Caco-2 (cell line): ENCODE data around the gene CLMN. TPM values are rescaled to one million over a fixed set of nuclear protein-coding genes. Genes with fewer than 3 reads are reported as not detected.

Experiments used
- BruUV-seq: library from RNA; stranded (reverse); fragments of 400-500 nt; replicated peaks from 2 replicates; lab custom pipeline; 2021; lab: Mats Ljungman, UMichigan
- CTCF ChIA-PET: fragments of 300-600 bp; sonication (Branson Sonifier 250); formaldehyde crosslinking; loops from one replicate; lab custom pipeline; 2022; ENCODE audit warnings: antibody characterized with exemption; lab: Charles Lee
- POLR2A ChIA-PET: fragments of 300-600 bp; sonication (Branson Sonifier 250); formaldehyde crosslinking; loops from one replicate; lab custom pipeline; 2022; ENCODE audit warnings: antibody characterized with exemption; lab: Charles Lee
- DNase-seq, 2 experiments: peaks; one replicate each; pipeline versions ENCODE4 v3.0.0 to v3.0.0-alpha.2; 2020 to 2022
- H3K27me3 ChIP-seq: replicated peaks from 2 replicates; pipeline ENCODE4 v1.6.0; 2011; ENCODE audit warnings: low read length; ENCODE audit not compliant: control insufficient read depth, insufficient read depth
- H3K36me3 ChIP-seq: 2 replicates; pipeline ENCODE4 v1.5.1; 2011; ENCODE audit warnings: low read length; ENCODE audit not compliant: control insufficient read depth, insufficient read depth
- H3K4me1 ChIP-seq: fragments of 250-450 bp; sonication (Bioruptor Pico); 2 replicates; pipeline ENCODE4 v1.5.1; 2020; ENCODE audit warnings: mild to moderate bottlenecking
- H3K4me3 ChIP-seq: 2 replicates; pipeline ENCODE4 v1.5.1; 2011; ENCODE audit warnings: low read depth, mild to moderate bottlenecking, control low read depth, low read length
- H3K9me3 ChIP-seq: fragments of 250-450 bp; sonication (Bioruptor Pico); 2 replicates; pipeline ENCODE4 v1.5.1; 2020; ENCODE audit warnings: mild to moderate bottlenecking, moderate library complexity
- H3K27ac Mint-ChIP-seq: one replicate; pipeline ENCODE4 v1.8.0; 2022; ENCODE audit warnings: mixed read lengths; ENCODE audit not compliant: unreplicated experiment
- H3K27me3 Mint-ChIP-seq: one replicate; pipeline ENCODE4 v1.8.0; 2022; ENCODE audit warnings: mixed read lengths; ENCODE audit not compliant: insufficient read depth, unreplicated experiment
- H3K36me3 Mint-ChIP-seq: one replicate; pipeline ENCODE4 v1.8.0; 2022; ENCODE audit warnings: mild to moderate bottlenecking, mixed read lengths; ENCODE audit not compliant: insufficient read depth, unreplicated experiment
- H3K4me1 Mint-ChIP-seq: one replicate; pipeline ENCODE4 v1.8.0; 2022; ENCODE audit warnings: low read depth, mixed read lengths; ENCODE audit not compliant: unreplicated experiment
- H3K4me3 Mint-ChIP-seq: one replicate; pipeline ENCODE4 v1.8.0; 2022; ENCODE audit warnings: mild to moderate bottlenecking, moderate library complexity, mixed read lengths; ENCODE audit not compliant: unreplicated experiment
- H3K9me3 Mint-ChIP-seq: one replicate; pipeline ENCODE4 v1.8.0; 2022; ENCODE audit warnings: mixed read lengths; ENCODE audit not compliant: unreplicated experiment
- CTCF ChIP-seq, 2 experiments: fragments of 200-600 bp in 1 of 2; IDR thresholded peaks; 1 replicate in 1 of 2; 2 replicates in 1 of 2; pipeline versions ENCODE4 v1.5.1 to v1.8.0; 2011 to 2022; ENCODE audit warnings: antibody characterized with exemption in 1 of 2, control low read depth in 1 of 2, inconsistent platforms in 1 of 2, low read depth in 1 of 2, low read length in 1 of 2, mild to moderate bottlenecking in 1 of 2, moderate library complexity in 1 of 2; ENCODE audit not compliant: insufficient read depth in 1 of 2, severe bottlenecking in 1 of 2, unreplicated experiment in 1 of 2
- intact Hi-C: fragments of 100-400 bp; cut with micrococcal nuclease; formaldehyde crosslinking; loops from one replicate; pipeline ENCODE4 v1.10.0; 2022; ENCODE audit not compliant: unreplicated experiment
- total RNA-seq: library from RNA; stranded (reverse); gene quantifications from 2 replicates; pipeline ENCODE4 v1.2.3, GENCODE V29; 2022

CLMN gene
- total RNA-seq, 1 experiment from 2014 or later, result 6.7 TPM

GRCh38 chr14:95355422-95355821, 35.7 kb upstream of the CLMN start:
- H3K27me3 Mint-ChIP-seq, result no peaks in the 10 kb centered on the region
- BruUV-seq, result no TSS peak
- POLR2A ChIA-PET, result no interaction called here

GRCh38 chr14:95354834-95355233, 35.1 kb upstream of the CLMN start:
- Mint-ChIP-seq H3K27ac (no peak overlapping the region), H3K9me3 (peaks cover 12% of the 10 kb centered on the region), H3K4me1 (no peaks in the 10 kb centered on the region), H3K36me3 (no peaks in the 10 kb centered on the region), H3K27me3 (no peaks in the 10 kb centered on the region), H3K4me3 (no peak overlapping the region)
- TF ChIP-seq CTCF (IDR thresholded peaks at IDR 0.05; ENCODE audit: insufficient read depth in 1 of 2, low read depth in 1 of 2, low read length in 1 of 2, severe bottlenecking in 1 of 2, unreplicated experiment in 1 of 2), result no peak
- ChIA-PET POLR2A (no interaction called here), CTCF (no interaction called here)
- intact Hi-C loops, result no loop called here
- Histone ChIP-seq H3K36me3 (no peaks in the 10 kb centered on the region), H3K4me3 (no peak overlapping the region), H3K4me1 (no peaks in the 10 kb centered on the region), H3K27me3 (no peaks in the 10 kb centered on the region), H3K9me3 (no peaks in the 10 kb centered on the region)
- DNase-seq, result no peak
- BruUV-seq, result no TSS peak

More at GRCh38 chr14:95355422-95355821, 35.7 kb upstream of the CLMN start:
- CTCF ChIA-PET, result no interaction called here
- no peaks in the 10 kb centered on the region for H3K36me3 Mint-ChIP-seq
- no peak for DNase-seq
- intact Hi-C loops, result no loop called here
- H3K9me3 ChIP-seq, result no peaks in the 10 kb centered on the region
- no peak overlapping the region for H3K4me3 ChIP-seq
- peaks cover 12% of the 10 kb centered on the region for H3K9me3 Mint-ChIP-seq
- no peak overlapping the region for H3K4me3 Mint-ChIP-seq
- H3K27ac Mint-ChIP-seq, result no peak overlapping the region
- no peaks in the 10 kb centered on the region for H3K27me3 ChIP-seq
- no peaks in the 10 kb centered on the region for H3K36me3 ChIP-seq
- TF ChIP-seq CTCF (IDR thresholded peaks at IDR 0.05; ENCODE audit: insufficient read depth in 1 of 2, low read depth in 1 of 2, low read length in 1 of 2, severe bottlenecking in 1 of 2, unreplicated experiment in 1 of 2), result no peak
- H3K4me1 ChIP-seq, result no peaks in the 10 kb centered on the region
- no peaks in the 10 kb centered on the region for H3K4me1 Mint-ChIP-seq

- TF ChIP-seq CTCF (IDR thresholded peaks at IDR 0.05; ENCODE audit: insufficient read depth in 1 of 2, low read depth in 1 of 2, low read length in 1 of 2, severe bottlenecking in 1 of 2, unreplicated experiment in 1 of 2), result no peak
- Mint-ChIP-seq H3K4me1 (no peaks in the 10 kb centered on the region), H3K36me3 (no peaks in the 10 kb centered on the region), H3K4me3 (no peak overlapping the region), H3K27me3 (no peaks in the 10 kb centered on the region), H3K27ac (no peak overlapping the region), H3K9me3 (peaks cover 12% of the 10 kb centered on the region)
- CTCF ChIA-PET, result no interaction called here
- Histone ChIP-seq H3K9me3 (no peaks in the 10 kb centered on the region), H3K36me3 (no peaks in the 10 kb centered on the region), H3K4me1 (no peaks in the 10 kb centered on the region), H3K4me3 (no peak overlapping the region), H3K27me3 (no peaks in the 10 kb centered on the region)
- POLR2A ChIA-PET, result no interaction called here
- DNase-seq, result no peak
- BruUV-seq, result no TSS peak
- intact Hi-C loops, result no loop called here
These were observed 34.0 kb upstream of the CLMN start for GRCh38 chr14:95353664-95354063.
